KOPT-K1 (cell line): ENCODE data around the gene NOB1.

Experiments used
- H3K27ac ChIP-seq: fragments of 200-600 bp; sonication (generic); 2 replicates; pipeline ENCODE4 v1.5.1; 2016; ENCODE audit warnings: antibody characterized with exemption, mild to moderate bottlenecking, low read depth, low read length; ENCODE audit not compliant: poor library complexity, severe bottlenecking
- H3K36me3 ChIP-seq: fragments of 200-600 bp; sonication (generic); 2 replicates; pipeline ENCODE4 v1.5.1; 2017; ENCODE audit warnings: antibody characterized with exemption, mild to moderate bottlenecking, low read length, moderate library complexity; ENCODE audit not compliant: insufficient read depth
- H3K9me3 ChIP-seq: fragments of 200-600 bp; sonication (generic); 2 replicates; pipeline ENCODE4 v1.5.1; 2017; ENCODE audit warnings: antibody characterized with exemption, low read length, mild to moderate bottlenecking; ENCODE audit not compliant: insufficient read depth, poor library complexity, severe bottlenecking

Gene NOB1

GRCh38 chr16:69718111-69718764 is 36.5 kb downstream of the NOB1 start:
- H3K9me3 ChIP-seq, result no peaks in the 10 kb centered on the region
- no peak overlapping the region for H3K27ac ChIP-seq
- H3K36me3 ChIP-seq, result no peaks in the 10 kb centered on the region

GRCh38 chr16:69717066-69717465 is 37.7 kb downstream of the NOB1 start:
- H3K27ac ChIP-seq, result no peak overlapping the region
- H3K9me3 ChIP-seq, result no peaks in the 10 kb centered on the region
- H3K36me3 ChIP-seq, result peaks cover 8% of the 10 kb centered on the region

GRCh38 chr16:69712914-69713581 is 41.7 kb downstream of the NOB1 start:
- Histone ChIP-seq H3K36me3 (peaks cover 13% of the 10 kb centered on the region), H3K9me3 (no peaks in the 10 kb centered on the region), H3K27ac (no peak overlapping the region)

GRCh38 chr16:69712277-69712676 is 42.4 kb downstream of the NOB1 start:
- Histone ChIP-seq H3K36me3 (peaks cover 13% of the 10 kb centered on the region), H3K27ac (no peak overlapping the region), H3K9me3 (no peaks in the 10 kb centered on the region)

DNA sequence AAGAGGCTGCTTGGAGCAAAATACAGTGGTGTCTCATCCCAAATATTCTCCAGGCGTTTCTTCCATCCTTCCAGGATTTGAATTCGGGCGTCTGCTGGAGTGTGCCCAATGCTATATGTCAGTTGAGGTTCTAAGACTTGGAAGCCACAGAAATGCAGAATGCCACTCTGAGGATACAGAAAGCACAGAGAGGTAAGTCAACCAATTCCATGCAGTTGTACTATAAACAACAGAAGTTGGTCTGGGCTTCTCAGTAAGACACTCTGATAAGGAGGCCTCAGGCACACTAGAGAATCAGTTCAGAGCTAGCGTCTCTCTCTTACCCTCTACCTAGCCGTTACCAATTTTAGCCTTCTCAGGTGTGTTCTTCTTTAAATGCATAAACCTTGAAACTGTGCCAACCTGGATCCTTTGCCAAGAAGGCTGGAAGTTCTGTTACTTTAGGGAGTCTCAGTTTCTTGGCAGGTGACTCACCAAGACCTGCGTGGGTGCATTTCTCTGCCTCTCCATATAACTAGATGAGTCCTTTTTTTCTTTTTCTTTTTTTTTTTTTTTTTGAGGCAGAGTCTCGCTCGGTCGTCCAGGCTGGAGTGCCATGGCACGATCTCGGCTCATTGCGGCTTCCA is 43.5 kb downstream of the NOB1 start:
- Histone ChIP-seq H3K36me3 (peaks cover 13% of the 10 kb centered on the region), H3K9me3 (no peaks in the 10 kb centered on the region), H3K27ac (no peak overlapping the region)

- Histone ChIP-seq H3K27ac (no peak overlapping the region), H3K9me3 (no peaks in the 10 kb centered on the region), H3K36me3 (peaks cover 13% of the 10 kb centered on the region)
Measured at GRCh38 chr16:69709456-69710084, 45.2 kb downstream of the NOB1 start.

DNA sequence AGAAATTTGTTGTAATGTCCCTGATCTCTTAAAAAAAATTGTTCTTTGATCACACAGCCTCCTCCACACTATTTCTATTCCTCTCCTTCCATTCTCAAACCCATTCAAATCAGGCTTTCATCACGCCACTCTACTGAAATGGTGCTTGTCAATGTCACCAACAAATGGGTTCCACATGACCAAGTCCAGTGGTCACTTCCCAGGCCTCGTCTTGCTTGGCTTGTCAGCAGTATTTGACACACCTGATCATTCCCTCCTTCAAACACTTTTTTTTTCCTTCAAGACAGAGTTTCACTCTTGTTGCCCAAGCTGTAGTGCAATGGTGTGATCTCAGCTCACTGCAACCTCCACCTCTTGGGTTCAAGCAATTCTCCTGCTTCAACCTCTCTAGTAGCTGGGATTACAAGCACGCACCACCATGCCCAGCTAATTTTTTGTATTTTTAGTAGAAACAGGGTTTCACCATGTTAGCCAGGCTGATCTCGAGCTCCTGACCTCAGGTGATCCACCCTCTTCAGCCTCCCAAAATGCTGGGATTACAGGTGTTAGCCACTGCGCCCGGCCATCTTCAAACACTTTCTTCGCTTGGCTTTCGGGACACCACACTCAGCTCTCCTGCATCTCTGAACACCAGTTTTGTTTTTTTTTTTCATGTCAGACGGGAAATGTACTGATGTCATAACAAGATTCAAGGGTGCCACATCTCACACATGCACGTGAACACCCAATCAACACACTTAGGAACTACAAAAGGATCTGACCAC is 46.6 kb downstream of the NOB1 start:
- H3K9me3 ChIP-seq, result no peaks in the 10 kb centered on the region
- H3K36me3 ChIP-seq, result peaks cover 13% of the 10 kb centered on the region
- H3K27ac ChIP-seq, result no peak overlapping the region

DNA sequence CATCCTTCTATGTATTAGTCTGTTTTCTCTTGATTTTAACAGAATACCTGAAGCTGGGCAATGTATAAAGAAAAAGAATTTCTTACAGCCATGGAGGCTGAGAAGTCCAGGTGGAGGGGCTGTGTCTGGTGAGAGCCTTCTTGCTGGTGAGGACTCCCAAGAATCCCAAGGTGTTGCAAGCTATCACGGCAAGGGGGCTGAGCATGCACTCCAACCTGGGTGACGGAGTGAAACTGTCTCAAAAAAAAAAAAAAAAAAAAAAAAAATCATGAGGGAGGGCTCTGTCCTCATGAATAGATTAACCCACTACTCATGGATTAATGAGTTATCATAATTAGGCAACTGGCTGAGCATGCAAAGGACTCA is 47.8 kb downstream of the NOB1 start:
- no peaks in the 10 kb centered on the region for H3K9me3 ChIP-seq
- H3K36me3 ChIP-seq, result peaks cover 4% of the 10 kb centered on the region; the same call in 1 of the 2 replicates
- no peak overlapping the region for H3K27ac ChIP-seq

DNA sequence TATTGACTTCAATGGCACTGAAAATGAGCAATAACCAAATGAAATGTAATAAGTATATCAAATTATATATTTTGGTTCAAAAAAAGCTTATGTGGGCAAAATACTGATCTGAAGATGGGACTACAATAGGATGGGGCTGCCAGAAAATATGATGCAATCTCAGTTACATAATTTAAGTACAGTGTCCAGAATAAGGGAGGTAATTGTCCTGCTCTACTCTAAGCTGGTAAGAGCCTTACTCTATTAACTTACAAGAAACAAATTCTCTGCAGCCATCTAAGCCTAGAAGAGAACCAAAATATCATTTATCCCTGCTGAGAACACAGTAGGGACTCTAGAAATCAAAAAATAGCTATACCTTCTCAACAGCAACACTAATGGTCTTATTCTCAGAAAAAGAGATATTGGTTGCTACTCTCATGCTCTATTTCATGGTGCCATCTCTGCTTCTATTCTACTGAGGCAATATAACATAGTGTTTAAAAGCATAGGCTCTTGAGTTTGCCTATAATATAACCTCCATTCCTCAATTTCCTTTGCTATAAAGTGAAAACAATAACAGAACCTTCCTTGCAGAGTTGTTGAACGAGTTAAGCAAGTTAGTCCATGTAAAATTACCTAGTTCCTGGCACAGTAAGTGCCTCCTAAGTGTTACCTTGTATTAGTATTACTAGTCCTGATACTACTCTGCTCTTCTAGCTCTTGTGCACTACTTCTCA is 48.3 kb downstream of the NOB1 start:
- Histone ChIP-seq H3K9me3 (no peaks in the 10 kb centered on the region), H3K27ac (no peak overlapping the region), H3K36me3 (peaks cover 4% of the 10 kb centered on the region; the same call in 1 of the 2 replicates)

- no peaks in the 10 kb centered on the region for H3K9me3 ChIP-seq
- H3K36me3 ChIP-seq, result no peaks in the 10 kb centered on the region; the same call in 1 of the 2 replicates
- H3K27ac ChIP-seq, result no peak overlapping the region
Measured at GRCh38 chr16:69703638-69704037, 51.1 kb downstream of the NOB1 start.

DNA sequence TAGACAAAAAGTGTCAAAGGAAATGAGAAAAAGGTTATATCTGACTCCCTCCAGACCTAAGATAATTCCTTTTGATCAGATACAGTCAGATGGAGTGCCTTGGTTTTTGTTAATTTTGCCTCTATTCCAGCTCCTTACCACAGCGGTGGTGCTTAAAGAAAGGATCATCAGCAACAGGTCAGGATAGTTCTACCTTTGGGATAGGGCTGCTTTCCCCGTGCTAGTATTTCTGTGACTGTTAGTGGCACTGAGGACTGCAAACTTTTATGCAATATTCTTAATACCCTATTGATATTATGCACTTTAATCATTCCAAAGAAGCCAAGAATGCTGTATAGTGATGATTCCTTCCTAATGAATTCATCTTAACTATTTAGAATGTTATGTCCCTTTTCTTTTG is 52.9 kb downstream of the NOB1 start:
- Histone ChIP-seq H3K27ac (no peak overlapping the region), H3K9me3 (no peaks in the 10 kb centered on the region), H3K36me3 (peaks cover 8% of the 10 kb centered on the region; the same call in 1 of the 2 replicates)

- H3K9me3 ChIP-seq, result no peaks in the 10 kb centered on the region
- peaks cover 10% of the 10 kb centered on the region; the same call in 1 of the 2 replicates for H3K36me3 ChIP-seq
- H3K27ac ChIP-seq, result no peak overlapping the region
Measured at GRCh38 chr16:69701452-69701851, 53.3 kb downstream of the NOB1 start.

DNA sequence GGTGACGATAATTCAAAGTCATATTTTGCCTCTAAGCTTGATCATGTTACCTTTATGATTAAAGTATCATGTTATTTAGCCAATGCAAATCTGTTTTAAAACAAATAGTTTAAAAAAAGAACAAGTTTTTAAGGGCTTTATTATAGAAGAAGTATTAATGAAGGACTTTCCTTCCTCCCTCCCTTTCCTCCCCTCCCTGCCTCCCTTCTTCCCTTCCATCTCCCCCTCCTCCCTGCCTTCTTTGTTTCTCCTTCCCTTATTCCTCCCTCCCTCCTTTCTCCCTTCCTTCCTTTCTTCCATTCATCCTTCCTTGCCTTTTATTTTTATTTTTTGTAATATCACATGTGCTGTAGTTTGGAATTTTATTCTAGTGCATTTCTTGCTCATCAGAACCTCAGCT is 54.8 kb downstream of the NOB1 start:
- Histone ChIP-seq H3K27ac (no peak overlapping the region), H3K36me3 (peaks cover 25% of the 10 kb centered on the region), H3K9me3 (no peaks in the 10 kb centered on the region)

GRCh38 chr16:69698404-69698803 is 56.3 kb downstream of the NOB1 start:
- Histone ChIP-seq H3K27ac (no peak overlapping the region), H3K9me3 (no peaks in the 10 kb centered on the region), H3K36me3 (peaks cover 40% of the 10 kb centered on the region)
